Kidney (tissue), 14 donors: Measurements from ENCODE around the gene NCKAP5. TPM values are rescaled to one million over a fixed set of nuclear protein-coding genes. Genes with fewer than 3 reads are reported as not detected.
A peak's percentile ranks its signal among the peaks of the same experiment; 100 is the strongest.

Experiments used
- DNase-seq, 5 donors: peaks; one replicate each; pipeline ENCODE4 v3.0.0-alpha.2; 2013 to 2020
- FAIRE-seq: peaks from 2 replicates; lab custom pipeline; 2012; peaks lifted over from hg19 to GRCh38; lab: Jason Lieb, UNC
- H3K27ac ChIP-seq, 2 donors: one replicate each; pipeline ENCODE4 v1.7.0; 2013; ENCODE audit warnings: low read depth in 2 of 2, low read length in 2 of 2, inconsistent platforms in 1 of 2
- H3K27me3 ChIP-seq: one replicate; pipeline ENCODE4 v1.7.1; 2013; ENCODE audit warnings: low read length, inconsistent platforms; ENCODE audit not compliant: control insufficient read depth, insufficient read depth
- H3K36me3 ChIP-seq, 3 donors: one replicate each; pipeline versions ENCODE4 v1.7.0 to v1.7.1; 2013; ENCODE audit warnings: low read length in 3 of 3, control low read depth in 1 of 3, inconsistent platforms in 1 of 3; ENCODE audit not compliant: insufficient read depth in 3 of 3, control insufficient read depth in 2 of 3
- H3K4me1 ChIP-seq, 3 donors: one replicate each; pipeline versions ENCODE4 v1.7.0 to v1.7.1; 2013; ENCODE audit warnings: low read length in 3 of 3, inconsistent platforms in 1 of 3, low read depth in 1 of 3; ENCODE audit not compliant: control insufficient read depth in 2 of 3, insufficient read depth in 2 of 3
- H3K4me3 ChIP-seq, 3 donors: one replicate each; pipeline versions ENCODE4 v1.7.0 to v1.8.1; 2013; ENCODE audit warnings: low read length in 3 of 3, control low read depth in 1 of 3, inconsistent platforms in 1 of 3
- H3K9ac ChIP-seq, 3 donors: one replicate each; pipeline versions ENCODE4 v1.7.0 to v1.7.1; 2013; ENCODE audit warnings: low read length in 3 of 3, control low read depth in 1 of 3, inconsistent platforms in 1 of 3
- H3K9me3 ChIP-seq, 3 donors: one replicate each; pipeline versions ENCODE4 v1.7.0 to v1.7.1; 2013; ENCODE audit warnings: low read length in 3 of 3, control low read depth in 1 of 3, inconsistent platforms in 1 of 3; ENCODE audit not compliant: control insufficient read depth in 2 of 3, insufficient read depth in 1 of 3
- CTCF ChIP-seq: IDR thresholded peaks from 3 replicates; pipeline ENCODE4 v1.5.1; 2012; ENCODE audit warnings: mild to moderate bottlenecking, moderate library complexity, borderline replicate concordance; ENCODE audit not compliant: insufficient read depth; ENCODE audit errors: extremely low read depth
- intact Hi-C: fragments of 100-400 bp; cut with DNase I; formaldehyde crosslinking; loops from one replicate; pipeline ENCODE4 v1.11.1; 2022
- polyA plus RNA-seq: library from polyadenylated mRNA; stranded (reverse); fragments of 350-450 nt; fragmentation: Illumina TruSeq; extraction: RNeasy Lipid Tissue Mini Kit (QIAGEN cat#74804); gene quantifications from one replicate; pipeline ENCODE4 v1.2.3, GENCODE V29; 2014; ENCODE audit warnings: low read depth, low replicate concordance; ENCODE audit not compliant: insufficient read depth
- total RNA-seq: library from RNA; stranded (reverse); fragmentation: NEBNext Ultra II Directional; extraction: Animal tissue kit (Norgen Biotek cat#: 25700); gene quantifications from one replicate; pipeline ENCODE4 v1.2.1, GENCODE V29; 2021
- donor health status: control.
- donor health status: control.
- donor health status: control.
- donor health status: control.
- donor health status: control.
- donor health status: DM: yes; HTN: yes; CAD: no.
- donor health status: Normal renal cell carcinoma (clear cell type).

Gene NCKAP5
- total and polyA plus RNA-seq, 2 donors from 2014 or later = 1.8 to 2.9 TPM

GRCh38 chr2:132788310-132788838 is 779.9 kb downstream of the NCKAP5 start:
- Histone ChIP-seq H3K9ac (no peak overlapping the region), H3K27me3 (no peaks in the 10 kb centered on the region), H3K4me3 (no peak overlapping the region), H3K9me3 (no peaks in the 10 kb centered on the region), H3K36me3 (no peaks in the 10 kb centered on the region), H3K27ac (no peak overlapping the region), H3K4me1 (no peaks in the 10 kb centered on the region)
- TF ChIP-seq CTCF = no peak
- no peak for FAIRE-seq
- no peak for DNase-seq
- intact Hi-C loops = no loop called here

- Histone ChIP-seq H3K27me3 (no peaks in the 10 kb centered on the region), H3K9me3 (no peaks in the 10 kb centered on the region), H3K9ac (no peak overlapping the region), H3K4me1 (no peaks in the 10 kb centered on the region), H3K27ac (no peak overlapping the region), H3K4me3 (no peak overlapping the region), H3K36me3 (peaks cover 0 to 2% (median 0%) of the 10 kb centered on the region in 3 donors)
- DNase-seq (peak in 2 of 5 donors; percentile 40 to 64), FAIRE-seq (no peak)
- intact Hi-C loops = no loop called here
- TF ChIP-seq CTCF = no peak
These were observed 784.4 kb downstream of the NCKAP5 start for GRCh38 chr2:132783883-132784282.

GRCh38 chr2:132782176-132782783 is 786.0 kb downstream of the NCKAP5 start:
- H3K9me3 ChIP-seq = no peaks in the 10 kb centered on the region
- no peak for TF ChIP-seq CTCF
- H3K4me3 ChIP-seq = no peak overlapping the region
- peaks cover 0 to 2% (median 0%) of the 10 kb centered on the region in 3 donors for H3K36me3 ChIP-seq
- no peaks in the 10 kb centered on the region for H3K27me3 ChIP-seq
- intact Hi-C loops = no loop called here
- H3K27ac ChIP-seq = no peak overlapping the region
- no peak for FAIRE-seq
- H3K9ac ChIP-seq = no peak overlapping the region
- H3K4me1 ChIP-seq = no peaks in the 10 kb centered on the region
- peak in 1 of 5 donors; percentile 53 for DNase-seq
